GM21529 (cell line): Measurements from ENCODE around the gene PRODH.
"Not testable (repeated sequence)": the region's sequence is repeated elsewhere in the genome, so short reads cannot be mapped to it uniquely, and the experiment has no call there.

Experiments used
- ATAC-seq: cut with Tn5 transposase; IDR thresholded peaks from one replicate; pipeline ENCODE4 v1.9.1; 2021; ENCODE audit not compliant: unreplicated experiment

PRODH gene

GRCh38 chr22:18969158-18969942 is 33.3 kb upstream of the PRODH start:
- ATAC-seq, result not testable (repeated sequence)

- ATAC-seq, result no peak
These were observed 32.1 kb upstream of the PRODH start for GRCh38 chr22:18968011-18968749.

- not testable (repeated sequence) for ATAC-seq
These were observed 31.4 kb upstream of the PRODH start for GRCh38 chr22:18967391-18968010.

DNA sequence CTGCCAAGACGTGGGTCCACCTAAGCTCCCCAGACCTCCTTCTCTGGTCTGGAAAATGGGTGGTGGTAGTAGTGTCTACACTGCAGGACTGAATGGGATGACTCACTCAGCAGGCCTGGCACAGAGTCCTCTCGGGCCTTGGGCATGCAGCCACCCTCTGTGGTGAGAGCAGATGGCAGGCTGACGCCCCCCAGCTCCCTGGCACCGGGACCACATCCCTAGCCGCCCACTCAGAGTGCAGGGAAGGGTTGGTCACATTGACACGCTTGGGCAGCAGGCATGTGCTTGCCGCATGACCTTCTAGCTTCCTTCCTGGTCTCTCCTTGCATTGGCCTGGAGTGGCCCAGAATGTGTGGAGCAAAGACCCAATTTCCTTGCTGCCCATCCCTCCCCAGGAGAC is 30.7 kb upstream of the PRODH start:
- ATAC-seq, result no peak

DNA sequence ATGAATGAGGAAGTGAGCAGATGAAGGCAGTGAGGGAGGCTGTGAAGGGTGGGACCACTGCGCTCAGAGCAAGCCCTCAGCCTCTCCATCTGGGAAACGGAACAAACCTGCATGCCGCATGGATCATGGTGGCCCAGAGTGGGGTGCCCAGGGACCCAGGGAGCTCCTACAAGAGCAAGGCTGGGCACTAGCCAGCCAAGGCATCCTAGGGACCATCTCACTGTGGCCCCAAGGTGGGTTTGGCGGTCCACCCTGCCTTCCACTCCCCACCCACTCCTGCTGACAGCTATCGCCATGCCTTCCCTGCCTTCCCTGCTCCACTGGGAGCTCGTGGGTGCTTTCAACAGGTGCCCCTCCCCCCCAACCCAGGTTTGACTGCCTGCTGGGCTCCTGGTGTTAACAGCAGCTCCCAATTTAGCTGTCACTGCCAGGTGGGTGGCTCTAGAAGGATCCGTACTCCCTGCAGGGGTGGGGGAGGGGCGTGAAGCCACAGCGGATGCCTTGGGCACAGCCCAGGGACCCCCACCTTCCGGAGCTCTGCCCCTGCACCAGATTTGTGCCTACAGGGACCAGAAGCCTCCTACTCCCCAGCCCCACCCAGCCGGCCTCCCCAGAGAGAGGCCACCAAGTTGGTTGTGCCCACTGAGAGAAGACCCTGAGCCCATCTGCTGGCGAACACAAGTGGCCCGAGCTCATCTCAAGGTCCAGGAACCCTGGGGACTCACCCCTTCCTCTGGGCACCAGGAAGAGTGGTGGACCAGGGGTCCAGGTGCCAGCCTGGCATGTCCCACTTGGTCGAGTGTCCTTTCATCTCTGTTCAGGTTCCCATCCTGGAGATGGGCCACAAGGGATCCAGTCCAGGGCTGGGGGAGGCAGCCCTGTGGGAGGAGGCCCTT is 29.7 kb upstream of the PRODH start:
- ATAC-seq, result no peak

- ATAC-seq, result not testable (repeated sequence)
These were observed 28.6 kb upstream of the PRODH start for GRCh38 chr22:18964501-18965265.

DNA sequence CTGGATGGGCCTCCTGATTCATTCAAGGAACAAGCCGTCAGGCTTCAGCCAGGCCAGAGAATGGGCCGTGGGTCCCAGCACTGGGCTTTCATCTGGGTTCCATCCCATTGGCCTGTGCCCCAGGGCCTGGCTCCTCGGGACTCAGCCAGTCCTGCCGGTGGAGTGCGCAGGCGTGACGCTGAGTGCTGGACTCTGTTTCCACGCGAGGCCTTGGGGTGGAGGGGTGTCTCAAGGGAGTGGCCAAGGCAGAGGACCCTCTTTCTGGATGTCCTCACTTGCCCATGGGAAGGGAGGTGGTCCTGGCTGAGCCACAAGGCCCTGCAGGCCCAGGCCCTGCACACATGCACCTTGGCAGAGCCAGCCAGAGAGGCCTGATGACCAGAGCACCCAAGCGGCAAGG is 28.0 kb upstream of the PRODH start:
- ATAC-seq, result not testable (repeated sequence)

DNA sequence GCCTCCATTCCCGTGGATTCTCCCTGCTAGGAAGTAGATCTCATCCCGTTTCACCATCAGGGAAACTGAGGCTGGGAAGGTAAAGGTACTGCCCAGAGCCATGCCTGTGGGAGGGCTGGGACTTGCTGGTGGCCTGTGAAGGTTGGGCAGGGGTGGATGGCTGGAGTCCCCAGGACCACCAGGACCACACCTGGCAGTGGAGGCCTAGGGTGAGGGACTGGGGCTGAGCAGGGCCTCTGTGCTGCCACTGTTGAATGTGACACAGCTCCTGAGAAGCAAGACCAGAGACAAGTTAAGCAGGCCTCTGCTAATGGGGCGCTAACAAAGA is 26.2 kb upstream of the PRODH start:
- ATAC-seq, result no peak

DNA sequence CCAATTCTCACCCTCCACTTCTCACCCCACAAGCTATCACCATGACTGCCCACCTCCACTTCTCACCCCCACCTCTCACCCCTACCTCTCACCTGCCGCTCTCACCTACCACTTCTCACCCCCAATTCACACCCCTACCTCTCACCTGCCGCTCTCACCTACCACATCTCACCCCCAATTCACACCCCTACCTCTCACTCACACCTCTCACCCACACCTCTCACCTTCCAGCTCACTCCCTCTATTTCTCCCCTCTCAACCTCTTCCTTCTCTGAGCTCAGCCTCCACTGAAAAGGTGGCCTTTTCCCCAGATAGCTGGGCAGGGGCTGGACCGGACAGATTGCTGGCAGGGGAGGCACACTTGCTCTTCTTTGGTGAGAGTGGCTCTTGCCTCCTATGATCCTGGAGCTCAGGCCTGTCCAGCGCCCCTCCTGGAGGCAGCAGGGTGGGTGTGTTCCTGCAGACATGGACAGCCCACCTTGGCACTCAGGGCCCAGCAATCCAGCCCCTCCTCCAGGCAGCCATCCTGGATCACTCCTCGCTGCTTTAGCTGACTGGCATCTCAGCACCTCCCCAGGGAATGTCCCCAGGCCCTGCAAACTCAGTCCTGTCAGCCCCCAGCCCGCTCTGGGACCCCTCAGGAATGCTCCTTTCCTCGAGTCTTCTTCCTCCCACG is 25.7 kb upstream of the PRODH start:
- not testable (repeated sequence) for ATAC-seq

DNA sequence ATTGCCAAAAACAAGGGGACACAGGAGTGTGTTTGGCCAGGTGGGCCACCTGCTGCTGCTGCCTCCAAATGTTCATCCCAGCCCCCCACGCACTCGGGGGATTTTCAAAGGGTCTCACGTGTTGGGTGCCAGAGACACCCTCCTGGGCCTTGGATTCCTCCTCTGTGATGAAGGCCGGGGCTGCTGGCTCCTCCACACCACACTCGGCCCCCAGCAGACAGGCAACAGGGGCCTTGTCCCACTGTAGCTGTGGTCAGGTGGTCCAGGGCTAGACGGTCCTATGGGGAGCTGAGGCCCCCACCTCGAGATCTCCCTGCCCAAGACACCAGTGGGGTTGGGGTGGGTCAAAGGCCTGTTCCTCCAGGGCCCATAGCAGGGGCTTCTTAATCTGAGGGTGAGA is 25.1 kb upstream of the PRODH start:
- ATAC-seq, result not testable (repeated sequence)

DNA sequence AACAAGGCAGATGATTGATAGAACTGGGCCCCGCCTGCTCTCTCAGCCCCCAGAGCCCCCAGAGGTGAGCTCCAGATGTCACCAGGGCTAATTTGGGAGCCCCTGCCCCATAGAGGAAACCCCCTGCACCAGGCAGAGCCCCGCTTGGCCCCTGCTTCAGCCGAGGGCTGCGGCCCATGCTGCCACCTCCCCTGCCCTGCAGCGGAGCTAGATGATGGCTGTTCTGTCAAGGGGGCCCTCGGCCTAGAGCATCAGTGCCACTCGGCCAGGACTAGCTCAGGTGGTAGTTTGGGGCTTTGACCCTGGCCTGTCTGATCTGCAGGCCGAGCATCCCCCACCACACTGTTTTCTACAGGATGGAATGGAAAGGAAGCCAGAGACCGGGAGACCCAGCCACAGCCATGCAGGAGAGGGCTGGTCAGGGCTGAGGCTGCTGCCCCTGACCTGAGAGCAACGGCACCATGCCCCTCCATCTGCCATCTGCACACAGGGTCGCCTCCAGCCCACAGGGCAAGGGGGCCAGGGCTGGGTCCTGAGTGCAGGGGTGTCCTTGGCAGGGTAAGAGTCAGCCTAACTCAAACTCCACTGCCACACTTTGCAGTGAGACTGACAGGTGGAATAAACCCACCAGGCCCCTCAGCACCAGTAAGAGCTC is 24.2 kb upstream of the PRODH start:
- not testable (repeated sequence) for ATAC-seq

DNA sequence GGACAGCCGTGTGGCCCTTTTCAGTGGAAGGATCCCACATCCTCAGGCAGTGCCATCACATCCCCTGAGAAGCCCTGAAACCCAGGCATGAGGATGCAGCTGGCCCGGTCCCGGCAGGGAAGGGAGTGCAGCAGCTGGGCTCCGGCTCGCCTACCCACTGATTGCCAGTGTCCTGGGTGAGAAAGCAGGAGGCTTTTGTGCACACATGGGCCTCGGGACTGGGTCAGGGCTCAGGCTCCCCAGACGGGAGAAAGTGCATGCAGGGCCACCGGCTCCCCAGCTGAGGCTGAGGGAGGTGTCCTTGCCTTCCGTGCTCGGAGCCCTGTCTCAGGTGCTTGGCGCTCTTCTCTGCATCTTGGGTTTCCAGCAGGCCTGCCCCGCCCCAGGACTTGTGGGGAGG is 23.6 kb upstream of the PRODH start:
- not testable (repeated sequence) for ATAC-seq

DNA sequence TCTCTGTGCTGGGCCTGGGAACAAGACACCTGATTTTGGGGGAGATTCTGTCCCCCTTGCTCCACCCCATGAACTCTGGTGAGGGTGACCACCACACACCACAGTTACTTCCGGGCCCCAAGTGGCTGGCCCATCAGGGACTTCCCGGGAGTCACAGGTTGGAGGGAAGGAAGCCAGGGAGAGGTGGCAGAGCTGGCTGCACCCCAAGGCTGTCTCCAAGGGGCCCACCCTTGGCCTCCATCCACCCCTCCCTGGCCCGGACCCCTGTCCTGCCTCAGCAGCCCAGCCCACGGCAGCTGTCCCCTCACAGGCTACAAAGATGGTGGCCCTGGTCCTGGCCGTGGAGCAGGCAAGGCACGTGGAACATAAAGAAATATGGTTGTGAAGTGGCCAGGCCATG is 23.2 kb upstream of the PRODH start:
- ATAC-seq, result not testable (repeated sequence)

DNA sequence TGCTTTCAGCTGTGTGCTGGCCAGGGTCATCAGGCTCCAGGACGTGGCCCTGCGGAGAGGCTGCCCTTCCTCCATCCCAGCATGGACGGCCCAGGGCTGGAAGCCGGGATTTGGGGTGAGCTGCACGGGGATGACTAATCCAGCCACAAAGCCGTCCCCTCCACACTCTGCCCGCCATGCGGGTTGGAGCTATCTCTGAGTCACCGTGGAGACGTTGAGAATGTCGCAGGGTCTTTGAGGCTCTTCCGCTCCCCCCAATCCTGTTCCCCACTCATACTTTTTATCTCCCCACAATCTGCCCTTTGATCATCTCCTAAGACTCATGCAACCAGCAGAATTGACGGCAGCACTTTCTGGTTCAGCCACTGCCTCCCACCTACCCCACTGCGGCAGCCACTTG is 22.6 kb upstream of the PRODH start:
- ATAC-seq, result not testable (repeated sequence)

GRCh38 chr22:18958321-18958705 is 22.2 kb upstream of the PRODH start:
- not testable (repeated sequence) for ATAC-seq

- ATAC-seq, result not testable (repeated sequence)
These were observed 21.7 kb upstream of the PRODH start for GRCh38 chr22:18957621-18958320.

DNA sequence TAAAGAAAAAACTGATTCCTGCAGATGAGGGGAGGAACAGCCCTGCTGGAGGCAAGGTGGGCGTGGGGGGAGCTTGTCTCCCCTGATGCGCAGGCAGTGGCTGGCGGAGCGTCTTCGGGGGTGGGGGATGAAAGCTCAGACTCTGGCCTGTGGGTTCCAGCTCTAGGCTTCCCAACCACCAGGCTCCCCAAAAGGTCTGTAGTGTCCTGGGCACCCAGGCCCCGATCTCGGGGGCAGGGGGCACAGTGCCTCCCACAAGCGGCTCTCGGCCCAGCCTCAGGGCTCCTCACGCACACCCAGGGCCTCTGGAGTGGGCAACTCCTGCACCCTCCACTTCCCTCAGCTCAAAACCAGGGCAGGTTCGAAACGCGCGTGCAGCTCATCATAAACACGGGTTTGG is 20.9 kb upstream of the PRODH start:
- ATAC-seq, result not testable (repeated sequence)

DNA sequence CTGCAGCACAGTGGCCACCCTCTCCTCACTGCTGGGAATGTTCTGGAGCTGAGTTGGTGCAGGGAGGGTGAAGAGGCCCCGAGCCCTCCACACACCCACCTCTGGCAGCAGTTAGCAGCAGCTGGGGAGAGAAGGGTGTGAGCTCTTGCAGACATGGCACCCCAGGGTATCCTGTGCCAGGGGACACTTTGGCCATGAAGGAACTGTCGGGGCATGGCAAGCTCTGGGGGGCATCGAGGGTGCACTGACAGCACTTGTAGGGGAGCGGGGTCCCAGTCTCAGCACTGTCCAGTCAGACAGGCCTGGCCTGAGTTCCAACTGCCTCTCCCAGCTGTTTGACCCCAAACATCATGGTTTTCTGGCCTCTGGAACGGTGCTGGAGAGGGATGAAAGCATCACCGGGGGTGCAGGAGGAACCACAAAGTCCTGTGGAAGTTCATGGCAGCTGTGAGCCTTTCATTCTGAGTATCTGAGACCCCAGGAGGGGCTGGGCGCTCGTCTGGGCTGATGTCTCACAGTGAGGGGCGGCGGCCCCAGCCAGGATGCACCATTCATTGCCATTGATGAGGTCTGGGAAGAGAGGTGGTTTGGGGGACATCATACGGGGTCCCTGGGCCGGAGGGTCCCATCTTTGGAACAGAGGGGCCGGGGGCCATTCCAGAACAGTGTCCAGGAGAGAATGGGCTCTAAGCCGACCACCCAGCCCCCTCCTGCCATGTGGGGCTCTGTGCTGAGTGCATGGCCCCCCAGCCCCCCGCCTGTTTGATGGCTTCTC is 20.2 kb upstream of the PRODH start:
- not testable (repeated sequence) for ATAC-seq
